ELR (cell line): Measurements from ENCODE around the gene CRY2.
A peak's percentile ranks its signal among the peaks of the same experiment; 100 is the strongest.
"Not testable (repeated sequence)": the region's sequence is repeated elsewhere in the genome, so short reads cannot be mapped to it uniquely, and the experiment has no call there.

Source experiments
- DNase-seq: peaks from one replicate; pipeline ENCODE4 v3.0.0-alpha.2; 2015; ENCODE audit warnings: low read depth

The CRY2 gene

GRCh38 chr11:45899448-45900174 lies 52.3 kb downstream of the CRY2 start:
- peak; percentile 90 for DNase-seq

GRCh38 chr11:45900175-45900800 lies 53.0 kb downstream of the CRY2 start:
- DNase-seq = peak; percentile 31

GRCh38 chr11:45900916-45901617 lies 53.8 kb downstream of the CRY2 start:
- no peak for DNase-seq

GRCh38 chr11:45901626-45902025 lies 54.4 kb downstream of the CRY2 start:
- no peak for DNase-seq

DNA sequence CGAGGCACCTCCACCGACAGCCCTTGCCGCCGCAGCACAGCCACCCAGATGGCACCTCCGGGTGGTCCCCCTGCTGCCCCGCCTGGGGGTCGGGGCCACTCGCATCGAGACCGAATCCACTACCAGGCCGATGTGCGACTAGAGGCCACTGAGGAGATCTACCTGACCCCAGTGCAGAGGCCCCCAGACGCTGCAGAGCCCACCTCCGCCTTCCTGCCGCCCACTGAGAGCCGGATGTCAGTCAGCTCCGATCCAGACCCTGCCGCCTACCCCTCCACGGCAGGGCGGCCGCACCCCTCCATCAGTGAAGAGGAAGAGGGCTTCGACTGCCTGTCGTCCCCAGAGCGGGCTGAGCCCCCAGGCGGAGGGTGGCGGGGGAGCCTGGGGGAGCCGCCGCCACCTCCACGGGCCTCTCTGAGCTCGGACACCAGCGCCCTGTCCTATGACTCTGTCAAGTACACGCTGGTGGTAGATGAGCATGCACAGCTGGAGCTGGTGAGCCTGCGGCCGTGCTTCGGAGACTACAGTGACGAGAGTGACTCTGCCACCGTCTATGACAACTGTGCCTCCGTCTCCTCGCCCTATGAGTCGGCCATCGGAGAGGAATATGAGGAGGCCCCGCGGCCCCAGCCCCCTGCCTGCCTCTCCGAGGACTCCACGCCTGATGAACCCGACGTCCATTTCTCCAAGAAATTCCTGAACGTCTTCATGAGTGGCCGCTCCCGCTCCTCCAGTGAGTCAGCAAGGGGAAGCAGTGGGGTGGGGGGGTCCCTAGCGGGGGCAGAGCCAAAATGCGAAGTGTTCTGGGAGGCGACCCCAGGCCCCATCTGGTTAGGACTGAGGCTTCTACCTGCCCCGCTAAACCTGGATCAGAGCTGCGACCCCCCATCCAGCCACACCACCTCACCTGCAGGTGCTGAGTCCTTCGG lies 55.4 kb downstream of the CRY2 start:
- DNase-seq = no peak

GRCh38 chr11:45904309-45904915 lies 57.1 kb downstream of the CRY2 start:
- no peak for DNase-seq

DNA sequence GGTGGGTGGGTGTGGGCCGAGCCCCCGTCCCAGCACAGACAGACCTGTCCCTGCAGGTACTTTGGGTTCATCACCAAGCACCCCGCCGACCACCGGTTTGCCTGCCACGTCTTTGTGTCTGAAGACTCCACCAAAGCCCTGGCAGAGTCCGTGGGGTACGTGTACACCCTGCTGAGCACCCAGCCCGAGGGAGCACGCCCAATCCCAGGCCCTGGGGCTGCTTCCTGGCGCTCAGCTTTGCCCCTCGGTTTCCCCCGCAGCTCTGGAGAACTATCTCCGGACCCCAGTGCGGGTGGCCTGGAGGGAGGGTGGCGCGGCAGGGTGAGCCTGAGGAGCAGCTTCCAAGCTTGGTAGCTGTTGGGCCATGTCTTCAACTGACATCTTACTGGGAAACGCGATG lies 57.8 kb downstream of the CRY2 start:
- DNase-seq = no peak

DNA sequence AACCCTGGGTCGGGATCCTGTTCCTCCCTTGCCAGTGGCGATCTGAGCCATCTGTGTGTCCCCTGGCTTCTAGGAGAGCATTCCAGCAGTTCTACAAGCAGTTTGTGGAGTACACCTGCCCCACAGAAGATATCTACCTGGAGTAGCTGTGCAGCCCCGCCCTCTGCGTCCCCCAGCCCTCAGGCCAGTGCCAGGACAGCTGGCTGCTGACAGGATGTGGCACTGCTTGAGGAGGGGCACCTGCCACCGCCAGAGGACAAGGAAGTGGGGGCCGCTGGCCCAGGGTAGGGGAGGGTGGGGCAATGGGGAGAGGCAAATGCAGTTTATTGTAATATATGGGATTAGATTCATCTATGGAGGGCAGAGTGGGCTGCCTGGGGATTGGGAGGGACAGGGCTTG lies 58.3 kb downstream of the CRY2 start:
- not testable (repeated sequence) for DNase-seq

DNA sequence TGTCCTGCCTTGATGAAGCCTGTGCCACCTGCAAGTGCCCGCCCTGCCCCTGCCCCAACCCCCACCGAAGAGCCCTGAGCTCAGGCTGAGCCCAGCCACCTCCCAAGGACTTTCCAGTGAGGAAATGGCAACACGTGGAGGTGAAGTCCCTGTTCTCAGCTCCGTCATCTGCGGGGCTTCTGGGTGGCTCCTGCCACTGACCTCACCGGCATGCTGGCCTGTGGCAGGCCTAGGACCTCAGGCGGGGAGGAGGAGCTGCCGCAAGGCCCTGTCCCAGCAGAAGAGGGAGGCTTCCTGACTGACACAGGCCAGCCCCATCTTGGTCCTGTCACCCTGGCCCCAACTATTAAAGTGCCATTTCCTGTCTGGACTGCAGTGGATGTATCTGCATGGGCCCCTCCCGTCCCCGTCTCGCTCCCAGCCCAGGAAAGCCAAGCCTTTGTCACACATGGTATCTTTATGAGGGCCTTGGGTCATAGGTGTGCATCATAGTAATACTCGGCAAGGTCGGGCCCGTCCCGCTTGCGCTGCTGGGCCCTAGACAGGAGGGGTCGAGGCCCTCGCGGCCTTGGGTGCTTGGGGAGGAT lies 58.9 kb downstream of the CRY2 start:
- DNase-seq = no peak

- DNase-seq = peak; percentile 25
These were observed 59.8 kb downstream of the CRY2 start, which contains the start of gene FREY1 for GRCh38 chr11:45906965-45907611. Gene FREY1 (minus strand): TSS chr11:45907271. CDS start chr11:45907245, 26 bp downstream.

- DNase-seq = no peak
These were observed 60.7 kb downstream of the CRY2 start for GRCh38 chr11:45907911-45908370.

- DNase-seq = no peak
These were observed 62.6 kb downstream of the CRY2 start for GRCh38 chr11:45909594-45910475.

GRCh38 chr11:45910623-45911022 lies 63.3 kb downstream of the CRY2 start:
- DNase-seq = no peak

- DNase-seq = no peak
These were observed 66.2 kb downstream of the CRY2 start for GRCh38 chr11:45913514-45913913.

DNA sequence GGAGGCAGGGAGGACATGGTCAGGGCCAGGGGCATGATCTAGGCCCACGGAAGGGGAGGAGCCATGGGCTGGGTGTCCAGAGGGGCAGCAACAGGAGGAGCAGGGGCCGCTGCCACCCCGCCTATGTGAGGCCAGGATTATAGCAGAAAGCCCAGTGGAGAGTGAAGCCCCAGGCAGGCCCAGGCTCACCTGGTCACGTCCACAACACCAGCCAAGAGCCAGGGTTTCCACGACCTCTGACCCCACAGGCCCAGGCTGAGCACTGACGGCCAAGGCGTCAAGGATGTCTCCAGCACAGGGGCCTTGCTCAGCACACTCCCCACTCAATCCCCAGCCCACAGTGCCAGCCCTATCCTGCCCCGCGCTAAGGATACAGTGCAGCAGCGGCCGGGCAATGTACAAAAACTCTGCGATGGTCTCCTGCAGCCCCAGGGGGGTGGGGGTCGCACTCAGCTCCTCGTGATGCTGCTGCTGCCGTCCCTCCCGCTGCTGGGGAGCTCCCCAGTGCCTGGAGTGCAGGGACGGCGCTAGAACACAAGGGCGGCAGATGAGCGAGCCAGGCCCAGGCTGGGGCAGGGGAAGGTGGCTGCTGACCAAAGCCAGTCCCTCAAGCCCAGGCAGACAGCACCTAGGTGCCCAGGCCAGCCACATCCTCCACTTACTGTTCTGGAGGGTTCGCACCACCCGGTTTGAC lies 66.8 kb downstream of the CRY2 start:
- DNase-seq = no peak

DNA sequence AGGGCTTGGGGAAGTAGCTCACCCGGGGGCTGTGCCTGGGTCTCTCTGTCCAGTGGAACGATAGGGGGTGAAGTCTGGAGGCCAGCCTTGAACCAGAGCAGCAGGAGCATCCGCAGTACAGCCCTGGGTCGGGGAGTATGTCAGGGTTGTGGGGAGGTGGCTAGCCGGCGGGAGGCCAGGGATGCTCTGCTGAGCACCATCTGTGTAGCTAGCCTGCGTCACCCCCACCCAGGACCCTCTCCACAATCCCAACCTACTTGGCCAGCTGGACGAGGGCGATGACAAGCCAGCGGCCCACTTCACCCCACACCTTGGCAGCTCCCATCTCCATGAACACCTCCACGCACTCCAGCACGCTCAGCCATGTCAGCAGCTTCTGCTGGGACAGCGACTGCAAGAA lies 68.2 kb downstream of the CRY2 start:
- no peak for DNase-seq

DNA sequence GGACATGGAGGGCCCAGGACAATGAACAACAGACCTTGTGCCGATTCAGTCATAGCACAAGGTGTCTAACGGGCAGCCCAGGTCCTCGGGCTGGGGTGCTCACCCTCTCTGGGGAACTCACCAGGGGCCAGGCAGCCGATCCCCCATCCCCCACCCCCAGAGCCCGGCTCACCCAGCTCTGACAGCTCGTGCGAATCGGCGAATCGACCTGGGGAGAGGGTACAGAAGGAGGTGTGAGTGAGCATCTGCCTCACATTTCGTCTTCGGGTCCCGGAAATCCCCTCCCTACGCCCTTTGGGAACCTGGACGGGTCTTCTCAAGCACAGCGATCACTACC lies 70.0 kb downstream of the CRY2 start:
- DNase-seq = no peak

DNA sequence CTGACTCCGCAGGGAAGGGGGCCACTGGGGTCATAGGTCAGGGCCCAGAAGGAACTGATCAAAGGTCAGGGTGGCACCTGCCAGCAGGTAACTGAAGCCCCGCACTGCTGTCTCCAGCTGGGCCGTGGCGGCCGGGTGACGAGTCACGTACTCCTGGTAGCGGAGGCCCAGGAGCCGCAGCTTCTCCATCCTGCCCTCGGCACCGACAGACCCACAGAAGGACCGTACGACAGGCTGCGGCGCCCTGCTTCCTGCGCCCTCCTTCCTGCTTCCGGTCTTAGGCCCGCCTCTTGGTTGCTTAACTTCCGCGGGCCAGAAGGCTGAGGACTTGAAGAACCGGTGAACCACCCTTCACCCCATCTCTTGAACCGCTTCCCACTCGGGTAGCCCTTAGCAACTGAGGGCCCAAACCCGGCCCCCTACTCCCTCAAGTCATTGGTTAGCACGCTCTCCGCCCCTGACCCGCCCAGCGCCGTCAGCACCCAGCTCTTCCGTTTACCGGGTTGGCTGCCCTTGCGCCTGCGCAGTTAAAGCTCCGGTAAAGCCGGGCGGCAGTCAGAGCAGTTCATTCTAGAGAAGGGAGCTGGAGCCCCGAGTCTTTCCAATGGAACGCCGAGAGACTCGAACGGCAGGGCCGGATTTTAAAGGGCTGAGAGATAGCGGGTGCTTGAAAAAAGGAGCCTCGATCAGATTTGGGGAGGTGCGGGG lies 70.5 kb downstream of the CRY2 start, which contains the start of gene PEX16:
Gene PEX16 (minus strand): TSS at position 255 of the 708 bp plus-strand sequence. CDS start 66 bp downstream, at position 189.
- DNase-seq = peak; percentile 99
